Measurements from ENCODE around the gene IMPG2. TPM values are rescaled to one million over a fixed set of nuclear protein-coding genes. Genes with fewer than 3 reads are reported as not detected.

Gene IMPG2
- total and polyA plus RNA-seq, 4 donors, result 0.01 to 0.37 (median 0.25) TPM; not detected in 1

DNA sequence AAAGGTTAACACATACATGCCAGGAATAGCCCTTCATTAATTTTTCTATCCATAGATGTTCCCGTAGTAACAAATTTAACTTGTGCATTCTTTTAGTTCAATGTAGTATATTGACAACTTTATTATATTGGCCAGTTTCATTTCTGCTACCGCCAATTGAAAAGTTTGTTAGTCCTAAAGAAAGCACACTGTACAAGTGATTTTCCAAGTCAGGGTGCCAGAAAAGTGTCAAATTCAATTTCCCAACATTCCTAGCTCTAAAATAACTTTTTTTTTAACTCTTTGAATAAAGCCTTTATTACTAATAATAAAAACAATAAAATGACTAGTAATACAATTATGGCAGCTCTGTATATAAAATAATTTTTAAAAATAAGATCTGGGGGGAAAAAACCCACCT is 68.9 kb downstream of the IMPG2 start:
- Histone ChIP-seq H3K9ac (ENCODE audit: low read depth in 1 of 2, low read length in 2 of 2) (no peak overlapping the region), H3K27me3 (ENCODE audit: control insufficient read depth in 4 of 4, insufficient read depth in 4 of 4, low read length in 3 of 4) (no peaks in the 10 kb centered on the region), H3K4me3 (ENCODE audit: low read depth in 1 of 3, low read length in 3 of 3) (no peak overlapping the region), H3K9me3 (ENCODE audit: control insufficient read depth in 4 of 4, low read length in 3 of 4) (no peaks in the 10 kb centered on the region), H3K4me1 (ENCODE audit: control insufficient read depth in 4 of 4, insufficient read depth in 4 of 4, low read length in 3 of 4) (no peaks in the 10 kb centered on the region), H3K36me3 (ENCODE audit: control insufficient read depth in 4 of 4, insufficient read depth in 3 of 4, low read depth in 1 of 4, low read length in 3 of 4) (no peaks in the 10 kb centered on the region), H3K27ac (ENCODE audit: low read depth in 1 of 2, low read length in 2 of 2) (no peak overlapping the region)
- WGBS, result 95% methylated on average over 2 of the region's 2 CpGs
- TF ChIP-seq, protein P1, sequence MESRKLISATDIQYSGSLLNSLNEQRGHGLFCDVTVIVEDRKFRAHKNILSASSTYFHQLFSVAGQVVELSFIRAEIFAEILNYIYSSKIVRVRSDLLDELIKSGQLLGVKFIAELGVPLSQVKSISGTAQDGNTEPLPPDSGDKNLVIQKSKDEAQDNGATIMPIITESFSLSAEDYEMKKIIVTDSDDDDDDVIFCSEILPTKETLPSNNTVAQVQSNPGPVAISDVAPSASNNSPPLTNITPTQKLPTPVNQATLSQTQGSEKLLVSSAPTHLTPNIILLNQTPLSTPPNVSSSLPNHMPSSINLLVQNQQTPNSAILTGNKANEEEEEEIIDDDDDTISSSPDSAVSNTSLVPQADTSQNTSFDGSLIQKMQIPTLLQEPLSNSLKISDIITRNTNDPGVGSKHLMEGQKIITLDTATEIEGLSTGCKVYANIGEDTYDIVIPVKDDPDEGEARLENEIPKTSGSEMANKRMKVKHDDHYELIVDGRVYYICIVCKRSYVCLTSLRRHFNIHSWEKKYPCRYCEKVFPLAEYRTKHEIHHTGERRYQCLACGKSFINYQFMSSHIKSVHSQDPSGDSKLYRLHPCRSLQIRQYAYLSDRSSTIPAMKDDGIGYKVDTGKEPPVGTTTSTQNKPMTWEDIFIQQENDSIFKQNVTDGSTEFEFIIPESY (IDR thresholded peaks at IDR 0.05), result no peak
- TF ChIP-seq GABPA (IDR thresholded peaks at IDR 0.05 in 1 of 2, conservative IDR thresholded peaks at IDR 0.05 in 1 of 2) (no peak), JUND (IDR thresholded peaks at IDR 0.05) (no peak), FOXA2 (IDR thresholded peaks at IDR 0.05) (no peak), NR2F2 (IDR thresholded peaks at IDR 0.05) (no peak), HNF4G (IDR thresholded peaks at IDR 0.05) (no peak), EGR1 (IDR thresholded peaks at IDR 0.05; ENCODE audit: low read depth in 2 of 2) (no peak), FOXA1 (IDR thresholded peaks at IDR 0.05) (no peak), RXRA (IDR thresholded peaks at IDR 0.05) (no peak), YY1 (IDR thresholded peaks at IDR 0.05) (no peak), SP1 (IDR thresholded peaks at IDR 0.05) (no peak), RAD21 (IDR thresholded peaks at IDR 0.05) (no peak), TAF1 (conservative IDR thresholded peaks at IDR 0.05) (no peak), HNF4A (conservative IDR thresholded peaks at IDR 0.05) (no peak)
- TF ChIP-seq, protein P2, sequence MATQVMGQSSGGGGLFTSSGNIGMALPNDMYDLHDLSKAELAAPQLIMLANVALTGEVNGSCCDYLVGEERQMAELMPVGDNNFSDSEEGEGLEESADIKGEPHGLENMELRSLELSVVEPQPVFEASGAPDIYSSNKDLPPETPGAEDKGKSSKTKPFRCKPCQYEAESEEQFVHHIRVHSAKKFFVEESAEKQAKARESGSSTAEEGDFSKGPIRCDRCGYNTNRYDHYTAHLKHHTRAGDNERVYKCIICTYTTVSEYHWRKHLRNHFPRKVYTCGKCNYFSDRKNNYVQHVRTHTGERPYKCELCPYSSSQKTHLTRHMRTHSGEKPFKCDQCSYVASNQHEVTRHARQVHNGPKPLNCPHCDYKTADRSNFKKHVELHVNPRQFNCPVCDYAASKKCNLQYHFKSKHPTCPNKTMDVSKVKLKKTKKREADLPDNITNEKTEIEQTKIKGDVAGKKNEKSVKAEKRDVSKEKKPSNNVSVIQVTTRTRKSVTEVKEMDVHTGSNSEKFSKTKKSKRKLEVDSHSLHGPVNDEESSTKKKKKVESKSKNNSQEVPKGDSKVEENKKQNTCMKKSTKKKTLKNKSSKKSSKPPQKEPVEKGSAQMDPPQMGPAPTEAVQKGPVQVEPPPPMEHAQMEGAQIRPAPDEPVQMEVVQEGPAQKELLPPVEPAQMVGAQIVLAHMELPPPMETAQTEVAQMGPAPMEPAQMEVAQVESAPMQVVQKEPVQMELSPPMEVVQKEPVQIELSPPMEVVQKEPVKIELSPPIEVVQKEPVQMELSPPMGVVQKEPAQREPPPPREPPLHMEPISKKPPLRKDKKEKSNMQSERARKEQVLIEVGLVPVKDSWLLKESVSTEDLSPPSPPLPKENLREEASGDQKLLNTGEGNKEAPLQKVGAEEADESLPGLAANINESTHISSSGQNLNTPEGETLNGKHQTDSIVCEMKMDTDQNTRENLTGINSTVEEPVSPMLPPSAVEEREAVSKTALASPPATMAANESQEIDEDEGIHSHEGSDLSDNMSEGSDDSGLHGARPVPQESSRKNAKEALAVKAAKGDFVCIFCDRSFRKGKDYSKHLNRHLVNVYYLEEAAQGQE (IDR thresholded peaks at IDR 0.05), result no peak
- TF ChIP-seq, protein P3, sequence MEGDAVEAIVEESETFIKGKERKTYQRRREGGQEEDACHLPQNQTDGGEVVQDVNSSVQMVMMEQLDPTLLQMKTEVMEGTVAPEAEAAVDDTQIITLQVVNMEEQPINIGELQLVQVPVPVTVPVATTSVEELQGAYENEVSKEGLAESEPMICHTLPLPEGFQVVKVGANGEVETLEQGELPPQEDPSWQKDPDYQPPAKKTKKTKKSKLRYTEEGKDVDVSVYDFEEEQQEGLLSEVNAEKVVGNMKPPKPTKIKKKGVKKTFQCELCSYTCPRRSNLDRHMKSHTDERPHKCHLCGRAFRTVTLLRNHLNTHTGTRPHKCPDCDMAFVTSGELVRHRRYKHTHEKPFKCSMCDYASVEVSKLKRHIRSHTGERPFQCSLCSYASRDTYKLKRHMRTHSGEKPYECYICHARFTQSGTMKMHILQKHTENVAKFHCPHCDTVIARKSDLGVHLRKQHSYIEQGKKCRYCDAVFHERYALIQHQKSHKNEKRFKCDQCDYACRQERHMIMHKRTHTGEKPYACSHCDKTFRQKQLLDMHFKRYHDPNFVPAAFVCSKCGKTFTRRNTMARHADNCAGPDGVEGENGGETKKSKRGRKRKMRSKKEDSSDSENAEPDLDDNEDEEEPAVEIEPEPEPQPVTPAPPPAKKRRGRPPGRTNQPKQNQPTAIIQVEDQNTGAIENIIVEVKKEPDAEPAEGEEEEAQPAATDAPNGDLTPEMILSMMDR (IDR thresholded peaks at IDR 0.05; ENCODE audit: low read depth, low read length, missing input control), result no peak
- TF ChIP-seq, protein P4, sequence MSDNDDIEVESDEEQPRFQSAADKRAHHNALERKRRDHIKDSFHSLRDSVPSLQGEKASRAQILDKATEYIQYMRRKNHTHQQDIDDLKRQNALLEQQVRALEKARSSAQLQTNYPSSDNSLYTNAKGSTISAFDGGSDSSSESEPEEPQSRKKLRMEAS (IDR thresholded peaks at IDR 0.05), result no peak
- DNase-seq (ENCODE audit: low spot score), result no peak

DNA sequence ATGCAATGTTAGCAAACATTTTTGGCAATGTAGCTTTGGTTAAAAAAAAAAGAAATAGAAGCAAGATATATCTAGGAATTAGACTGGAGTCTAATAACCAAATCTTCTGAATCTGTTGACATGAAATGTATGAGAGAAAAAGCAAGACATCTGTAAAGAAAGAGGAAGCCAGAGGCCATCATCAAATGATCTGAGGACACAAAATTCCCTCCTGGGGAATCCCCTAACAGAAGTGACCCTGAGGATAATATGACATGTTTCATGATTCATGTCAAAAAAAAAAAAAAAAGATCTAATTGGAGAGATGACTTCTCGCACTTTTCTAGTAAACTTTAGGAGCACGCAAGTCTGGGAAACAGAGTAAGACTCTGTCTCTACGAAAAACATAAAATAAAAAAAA is 70.9 kb downstream of the IMPG2 start:
- 92% methylated on average over 3 of the region's 3 CpGs for WGBS
- H3K27ac ChIP-seq (ENCODE audit: low read depth in 1 of 2, low read length in 2 of 2), result no peak overlapping the region

More for the DNA sequence above, 70.9 kb downstream of the IMPG2 start:
- no peak for DNase-seq (ENCODE audit: low spot score)
- H3K4me1 ChIP-seq (ENCODE audit: control insufficient read depth in 4 of 4, insufficient read depth in 4 of 4, low read length in 3 of 4), result no peaks in the 10 kb centered on the region
- no peaks in the 10 kb centered on the region for H3K27me3 ChIP-seq (ENCODE audit: control insufficient read depth in 4 of 4, insufficient read depth in 4 of 4, low read length in 3 of 4)
- no peaks in the 10 kb centered on the region for H3K36me3 ChIP-seq (ENCODE audit: control insufficient read depth in 4 of 4, insufficient read depth in 3 of 4, low read depth in 1 of 4, low read length in 3 of 4)
- H3K4me3 ChIP-seq (ENCODE audit: low read depth in 1 of 3, low read length in 3 of 3), result no peak overlapping the region
- no peak overlapping the region for H3K9ac ChIP-seq (ENCODE audit: low read depth in 1 of 2, low read length in 2 of 2)
- no peaks in the 10 kb centered on the region for H3K9me3 ChIP-seq (ENCODE audit: control insufficient read depth in 4 of 4, low read length in 3 of 4)
- TF ChIP-seq TAF1 (conservative IDR thresholded peaks at IDR 0.05) (no peak), YY1 (IDR thresholded peaks at IDR 0.05) (no peak), RXRA (IDR thresholded peaks at IDR 0.05) (no peak), NR2F2 (IDR thresholded peaks at IDR 0.05) (no peak), JUND (IDR thresholded peaks at IDR 0.05) (no peak)
- TF ChIP-seq, protein P1 (IDR thresholded peaks at IDR 0.05), result no peak
- TF ChIP-seq, protein P3 (IDR thresholded peaks at IDR 0.05; ENCODE audit: low read depth, low read length, missing input control), result no peak

Measured in liver (tissue), 9 donors.